GM23338 (cell line): ENCODE measurements around the gene LRRC17. TPM values are rescaled to one million over a fixed set of nuclear protein-coding genes. Genes with fewer than 3 reads are reported as not detected.

Source experiments
- ATAC-seq: fragments of 200-7000 bp; cut with Tn5 transposase; 3 replicates; pipeline ENCODE4 v1.9.1; 2020
- DNase-seq: peaks from one replicate; pipeline ENCODE4 v3.0.0-alpha.2; 2015; ENCODE audit warnings: low spot score
- H2AFZ ChIP-seq: fragments of 200-600 bp; sonication (generic); 2 replicates; pipeline ENCODE4 v1.8.0; 2016; ENCODE audit warnings: antibody characterized with exemption, mild to moderate bottlenecking, moderate library complexity
- H3F3A ChIP-seq: fragments of 200-600 bp; sonication (generic); replicated peaks from 2 replicates; pipeline ENCODE4 v1.8.0; 2017; ENCODE audit warnings: antibody characterized with exemption, mixed run types, low read depth
- H3K27ac ChIP-seq: fragments of 200-600 bp; sonication (generic); 2 replicates; pipeline ENCODE4 v1.6.1; 2016; ENCODE audit warnings: low read depth
- H3K27me3 ChIP-seq: fragments of 200-600 bp; sonication (generic); 2 replicates; pipeline ENCODE4 v1.8.0; 2016; ENCODE audit warnings: mild to moderate bottlenecking, mixed run types, moderate library complexity; ENCODE audit not compliant: insufficient read depth
- H3K36me3 ChIP-seq: fragments of 200-600 bp; sonication (generic); 2 replicates; pipeline ENCODE4 v1.8.0; 2016; ENCODE audit warnings: mild to moderate bottlenecking; ENCODE audit not compliant: insufficient read depth
- H3K4me1 ChIP-seq: fragments of 200-600 bp; sonication (generic); 2 replicates; pipeline ENCODE4 v1.8.0; 2016; ENCODE audit warnings: mild to moderate bottlenecking, moderate library complexity; ENCODE audit not compliant: insufficient read depth
- H3K4me2 ChIP-seq: fragments of 200-600 bp; sonication (generic); 2 replicates; pipeline ENCODE4 v1.7.1; 2017; ENCODE audit warnings: mixed run types
- H3K4me3 ChIP-seq: fragments of 200-600 bp; sonication (generic); 2 replicates; pipeline ENCODE4 v1.6.1; 2016; ENCODE audit warnings: mixed run types
- H3K79me2 ChIP-seq: fragments of 200-600 bp; sonication (generic); replicated peaks from 2 replicates; pipeline ENCODE4 v1.8.0; 2017; ENCODE audit warnings: mild to moderate bottlenecking; ENCODE audit not compliant: insufficient read depth
- H3K9me2 ChIP-seq: fragments of 200-600 bp; sonication (generic); 2 replicates; pipeline ENCODE4 v1.8.0; 2017; ENCODE audit not compliant: insufficient read depth
- H4K20me1 ChIP-seq: fragments of 200-600 bp; sonication (generic); replicated peaks from 2 replicates; pipeline ENCODE4 v1.8.0; 2017; ENCODE audit warnings: mild to moderate bottlenecking; ENCODE audit not compliant: insufficient read depth
- H3K27ac Mint-ChIP-seq: 2 replicates; pipeline ENCODE4 v1.8.0; 2020; ENCODE audit warnings: inconsistent platforms, mild to moderate bottlenecking, moderate library complexity, mixed read lengths
- H3K27me3 Mint-ChIP-seq: 3 replicates; pipeline ENCODE4 v1.8.0; 2022; ENCODE audit warnings: low read depth, mild to moderate bottlenecking, moderate library complexity, mixed read lengths, inconsistent platforms; ENCODE audit not compliant: insufficient read depth, poor library complexity
- H3K36me3 Mint-ChIP-seq: 3 replicates; pipeline ENCODE4 v1.8.0; 2021; ENCODE audit warnings: low read depth, mild to moderate bottlenecking, inconsistent platforms, moderate library complexity, mixed read lengths
- H3K4me1 Mint-ChIP-seq: 3 replicates; pipeline ENCODE4 v1.8.0; 2020; ENCODE audit warnings: mild to moderate bottlenecking, inconsistent platforms, mixed read lengths
- H3K4me3 Mint-ChIP-seq: 3 replicates; pipeline ENCODE4 v1.8.0; 2021; ENCODE audit warnings: moderate library complexity, mild to moderate bottlenecking, inconsistent platforms, mixed read lengths
- H3K9me3 Mint-ChIP-seq: 3 replicates; pipeline ENCODE4 v1.8.0; 2020; ENCODE audit warnings: moderate library complexity, mild to moderate bottlenecking, inconsistent platforms, mixed read lengths
- CREB1 ChIP-seq: fragments of 250-450 bp; sonication (Bioruptor Pico); IDR thresholded peaks from 2 replicates; pipeline ENCODE4 v1.5.0; 2020; ENCODE audit warnings: low read depth, mild to moderate bottlenecking, moderate library complexity
- CTCF ChIP-seq, 2 experiments: fragments of 200-600 bp in 1 of 2; sonication (generic) in 1 of 2; conservative IDR thresholded peaks; 2 replicates each; pipeline versions ENCODE4 v1.5.1 to v1.6.1; 2016 to 2017; ENCODE audit warnings: antibody characterized with exemption in 2 of 2, low read depth in 2 of 2, mild to moderate bottlenecking in 2 of 2, moderate library complexity in 1 of 2
- ETS1 ChIP-seq: IDR thresholded peaks from 2 replicates; pipeline ENCODE4 v1.6.1; 2016; ENCODE audit warnings: antibody characterized with exemption
- EZH2 ChIP-seq: fragments of 200-600 bp; sonication (generic); IDR thresholded peaks from one replicate; pipeline ENCODE4 v1.8.0; 2017; ENCODE audit warnings: antibody characterized with exemption, mild to moderate bottlenecking, low read depth; ENCODE audit not compliant: unreplicated experiment
- EZH2phosphoT487 ChIP-seq: fragments of 200-600 bp; sonication (generic); IDR thresholded peaks from one replicate; pipeline ENCODE4 v1.8.1; 2018; ENCODE audit warnings: antibody characterized with exemption; ENCODE audit not compliant: unreplicated experiment
- JUNB ChIP-seq: IDR thresholded peaks from one replicate; pipeline ENCODE4 v1.6.1; 2016; ENCODE audit warnings: antibody characterized with exemption; ENCODE audit not compliant: unreplicated experiment
- NANOG ChIP-seq: IDR thresholded peaks from 2 replicates; pipeline ENCODE4 v1.6.1; 2016; ENCODE audit warnings: antibody characterized with exemption, borderline replicate concordance
- POLR2AphosphoS5 ChIP-seq: IDR thresholded peaks from 2 replicates; pipeline ENCODE4 v1.6.1; 2016; ENCODE audit warnings: antibody characterized with exemption, low read depth
- REST ChIP-seq: IDR thresholded peaks from one replicate; pipeline ENCODE4 v1.6.1; 2018; ENCODE audit warnings: antibody characterized with exemption; ENCODE audit not compliant: unreplicated experiment
- STAT1 ChIP-seq: IDR thresholded peaks from one replicate; pipeline ENCODE4 v1.6.1; 2016; ENCODE audit warnings: antibody characterized with exemption; ENCODE audit not compliant: unreplicated experiment
- ZNF114 ChIP-seq: fragments of 250-450 bp; sonication (Bioruptor Pico); IDR thresholded peaks from 2 replicates; pipeline ENCODE4 v1.5.0; 2020; ENCODE audit warnings: mild to moderate bottlenecking, moderate library complexity
- ZNF331 ChIP-seq: fragments of 250-450 bp; sonication (Bioruptor Pico); IDR thresholded peaks from 2 replicates; pipeline ENCODE4 v1.5.0; 2020; ENCODE audit warnings: low read depth, mild to moderate bottlenecking, moderate library complexity
- ZNF462 ChIP-seq: fragments of 250-450 bp; sonication (Bioruptor Pico); IDR thresholded peaks from 2 replicates; pipeline ENCODE4 v1.5.0; 2020; ENCODE audit warnings: mild to moderate bottlenecking, moderate library complexity
- polyA plus RNA-seq: library from polyadenylated mRNA; unstranded; fragments of >200 nt; fragmentation: Nextera tagmentation; extraction: Ambion mirVana; gene quantifications from 2 replicates; pipeline ENCODE4 v1.2.1, GENCODE V29; 2016
- total RNA-seq: library from RNA; depleted of rRNA; stranded (reverse); fragments of >200 nt; shearing (Covaris generic); gene quantifications from 2 replicates; pipeline ENCODE4 v1.2.3, GENCODE V29; 2014

Gene LRRC17
- total and polyA plus RNA-seq, 2 experiments from 2014 or later = 2.8 to 3.1 TPM

- Mint-ChIP-seq H3K4me1 (peaks cover 20% of the 10 kb centered on the region), H3K36me3 (0 out of 3 replicates have a peak, but pooled peaks cover 3% of the 10 kb centered on the region), H3K4me3 (no peak overlapping the region), H3K27ac (no peak overlapping the region), H3K27me3 (peaks cover 6% of the 10 kb centered on the region), H3K9me3 (no peaks in the 10 kb centered on the region)
- peak overlapping the region; percentile 64 for H3K4me2 ChIP-seq
- no peaks in the 10 kb centered on the region for H3K36me3 ChIP-seq
- no peaks in the 10 kb centered on the region for H3F3A ChIP-seq
- no peaks in the 10 kb centered on the region for H3K79me2 ChIP-seq
- no peak overlapping the region for H2AFZ ChIP-seq
- no peak for DNase-seq
- ATAC-seq = no peak
- H3K4me1 ChIP-seq = peaks cover 29% of the 10 kb centered on the region
- TF ChIP-seq NANOG (no peak), POLR2AphosphoS5 (no peak), CREB1 (CRISPR knock-in tag) (no peak), ETS1 (no peak), EZH2 (no peak), ZNF462 (CRISPR knock-in tag) (no peak), STAT1 (no peak), EZH2phosphoT487 (no peak), ZNF114 (CRISPR knock-in tag) (no peak), JUNB (no peak), REST (no peak), ZNF331 (CRISPR knock-in tag) (no peak), CTCF (conservative IDR thresholded peaks at IDR 0.05; ENCODE audit: low read depth in 2 of 2) (no peak)
- no peaks in the 10 kb centered on the region for H4K20me1 ChIP-seq
- H3K27ac ChIP-seq = no peak overlapping the region
- H3K27me3 ChIP-seq = no peaks in the 10 kb centered on the region
- H3K9me2 ChIP-seq = no peaks in the 10 kb centered on the region
- H3K4me3 ChIP-seq = no peak overlapping the region
Measured at GRCh38 chr7:102925976-102926782, 13.4 kb downstream of the LRRC17 start.
